GM18526 (cell line): ENCODE measurements around the gene SMARCAL1.

Experiments used
- POLR2A ChIP-seq: IDR thresholded peaks from 3 replicates; pipeline ENCODE4 v1.6.1; 2011; ENCODE audit not compliant: insufficient read length; ENCODE audit errors: extremely low read depth

Gene SMARCAL1

GRCh38 chr2:216416571-216417307 is 4.5 kb downstream of the SMARCAL1 start:
- TF ChIP-seq POLR2A, result no peak

- TF ChIP-seq POLR2A, result no peak
Observed at GRCh38 chr2:216418981-216419380, 6.7 kb downstream of the SMARCAL1 start.

GRCh38 chr2:216420367-216421101 is 8.2 kb downstream of the SMARCAL1 start:
- no peak for TF ChIP-seq POLR2A

- TF ChIP-seq POLR2A, result no peak
Observed at GRCh38 chr2:216423071-216423470, 10.8 kb downstream of the SMARCAL1 start.

- no peak for TF ChIP-seq POLR2A
Observed at GRCh38 chr2:216424274-216424673, 12.0 kb downstream of the SMARCAL1 start.

- TF ChIP-seq POLR2A, result no peak
Observed at GRCh38 chr2:216425008-216425787, 12.9 kb downstream of the SMARCAL1 start.

GRCh38 chr2:216426166-216426777 is 14.0 kb downstream of the SMARCAL1 start:
- TF ChIP-seq POLR2A, result no peak

GRCh38 chr2:216426938-216427337 is 14.7 kb downstream of the SMARCAL1 start:
- no peak for TF ChIP-seq POLR2A

- no peak for TF ChIP-seq POLR2A
Observed at GRCh38 chr2:216428618-216429350, 16.5 kb downstream of the SMARCAL1 start.

- TF ChIP-seq POLR2A, result no peak
Observed at GRCh38 chr2:216429428-216429827, 17.1 kb downstream of the SMARCAL1 start.

GRCh38 chr2:216430811-216431530 is 18.7 kb downstream of the SMARCAL1 start:
- TF ChIP-seq POLR2A, result no peak

GRCh38 chr2:216431531-216431856 is 19.2 kb downstream of the SMARCAL1 start:
- TF ChIP-seq POLR2A, result no peak

GRCh38 chr2:216436383-216436782 is 24.1 kb downstream of the SMARCAL1 start:
- TF ChIP-seq POLR2A, result no peak

- TF ChIP-seq POLR2A, result no peak
Observed at GRCh38 chr2:216441308-216442010, 29.2 kb downstream of the SMARCAL1 start.

- TF ChIP-seq POLR2A, result no peak
Observed at GRCh38 chr2:216445501-216445900, 33.2 kb downstream of the SMARCAL1 start.
